Activated CD8-positive, alpha-beta memory T cell treated with anti-CD3 and anti-CD28 coated beads, Interleukin-2, amount 50 U/mL, for 4 hours (primary cell): Measurements from ENCODE around the gene TRIM52.
A peak's percentile ranks its signal among the peaks of the same experiment; 100 is the strongest.
"Not testable (repeated sequence)": the region's sequence is repeated elsewhere in the genome, so short reads cannot be mapped to it uniquely, and the experiment has no call there.

Experiments used
- DNase-seq: peaks from one replicate; pipeline ENCODE4 v3.0.0-alpha.2; 2020

The TRIM52 gene

DNA sequence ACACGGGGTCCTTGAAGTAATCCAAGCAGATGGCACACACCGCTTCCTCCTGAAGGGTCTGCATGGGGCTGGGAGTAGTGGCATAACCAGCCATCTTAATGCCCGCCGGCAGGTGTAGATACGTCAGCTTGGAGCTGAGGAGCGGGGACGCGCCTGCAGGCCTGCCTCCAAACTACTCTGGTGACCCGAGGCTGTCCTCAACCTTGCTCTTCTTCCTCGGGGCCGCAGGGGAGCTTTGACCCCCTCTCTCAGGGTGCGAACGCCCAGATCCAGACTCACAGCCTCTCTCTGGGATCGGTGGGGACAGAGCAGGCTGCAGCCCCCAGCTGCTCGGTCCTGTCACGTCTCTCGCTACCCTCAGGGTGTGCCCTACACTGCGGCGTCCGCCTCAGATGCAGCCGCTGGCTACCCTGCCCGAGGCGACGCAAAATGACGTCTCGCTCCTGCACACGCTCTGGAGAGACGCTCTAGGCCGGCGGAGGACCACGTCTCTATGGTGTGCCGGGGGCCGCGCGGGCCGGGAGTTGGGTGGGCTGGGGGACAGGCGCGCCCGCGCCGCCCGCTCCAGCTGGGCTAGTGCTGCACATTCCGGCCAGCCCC lies at the start of gene TRIM52:
Gene TRIM52 (minus strand): TSS at position 424 of the 600 bp plus-strand sequence. CDS start 330 bp downstream, at position 94.
- peak; percentile 90 for DNase-seq

GRCh38 chr5:181287331-181287730 lies 26.4 kb upstream of the TRIM52 start:
- DNase-seq: not testable (repeated sequence)

- not testable (repeated sequence) for DNase-seq
Measured at GRCh38 chr5:181285962-181286705, 25.2 kb upstream of the TRIM52 start.

- not testable (repeated sequence) for DNase-seq
Measured at GRCh38 chr5:181283841-181284755, 23.2 kb upstream of the TRIM52 start.

GRCh38 chr5:181283347-181283746 lies 22.4 kb upstream of the TRIM52 start:
- no peak for DNase-seq

DNA sequence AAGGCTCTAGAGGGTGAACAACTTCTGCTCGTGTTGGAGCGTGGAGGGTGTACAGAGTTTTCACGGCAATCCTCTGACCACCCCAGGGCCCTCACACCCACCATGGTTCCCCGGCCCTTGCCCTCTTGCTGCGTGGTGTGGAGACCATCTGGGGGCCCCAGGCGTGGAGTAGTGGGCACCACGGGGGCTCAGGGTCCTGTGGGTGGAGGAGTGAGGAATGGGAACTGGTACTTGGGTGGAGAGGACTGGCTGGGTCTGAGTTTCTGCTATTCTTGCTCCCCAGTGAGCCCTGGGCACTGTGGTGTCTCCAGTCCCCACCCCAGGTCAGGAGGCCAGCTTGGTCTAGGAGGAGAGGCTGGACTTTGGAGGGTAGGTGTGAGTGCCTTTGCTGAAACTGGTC lies 21.9 kb upstream of the TRIM52 start:
- no peak for DNase-seq

GRCh38 chr5:181282415-181282814 lies 21.5 kb upstream of the TRIM52 start:
- not testable (repeated sequence) for DNase-seq

GRCh38 chr5:181281984-181282316 lies 21.0 kb upstream of the TRIM52 start:
- DNase-seq: no peak

DNA sequence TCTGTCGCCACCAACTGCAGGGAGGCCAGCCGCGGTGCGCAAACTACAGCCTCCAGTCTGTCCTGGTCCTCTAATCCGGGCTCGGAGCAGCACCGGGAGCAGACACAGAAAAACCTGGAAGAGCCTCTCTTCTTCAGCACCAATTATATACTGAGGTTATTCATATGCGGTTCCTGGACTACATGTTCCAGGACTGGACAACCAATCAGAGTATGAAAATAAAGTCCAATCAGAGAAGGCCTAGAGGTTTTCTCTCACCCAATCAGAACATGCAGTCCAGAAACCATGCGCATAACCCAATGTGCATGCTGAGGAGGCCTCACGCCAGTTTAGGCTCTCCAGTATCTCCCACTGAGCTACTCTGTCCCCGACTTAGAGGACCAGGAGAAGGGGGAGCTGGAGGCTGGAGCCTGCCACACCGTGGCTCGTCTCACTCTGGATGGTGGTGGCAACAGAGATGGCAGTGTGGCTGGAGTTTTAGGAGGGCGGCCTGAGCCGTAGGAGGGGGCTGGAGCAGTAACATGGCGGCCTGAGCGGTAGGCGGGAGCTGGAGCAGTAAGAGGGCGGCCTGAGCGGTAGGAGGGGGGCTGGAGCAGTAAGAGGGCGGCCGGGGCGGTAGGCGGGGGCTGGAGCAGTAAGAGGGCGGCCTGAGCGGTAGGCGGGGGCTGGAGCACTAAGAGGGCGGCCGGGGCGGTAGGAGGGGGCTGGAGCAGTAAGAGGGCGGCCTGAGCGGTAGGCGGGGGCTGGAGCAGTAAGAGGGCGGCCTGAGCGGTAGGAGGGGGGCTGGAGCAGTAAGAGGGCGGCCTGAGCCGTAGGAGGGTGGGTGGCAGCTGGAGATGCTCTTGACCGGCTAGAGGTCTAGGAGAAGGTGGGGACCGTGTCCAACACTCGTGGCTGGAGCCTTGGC lies 20.4 kb upstream of the TRIM52 start:
- DNase-seq: no peak

GRCh38 chr5:181280251-181280762 lies 19.4 kb upstream of the TRIM52 start:
- no peak for DNase-seq

GRCh38 chr5:181273433-181273744 lies 12.4 kb upstream of the TRIM52 start:
- not testable (repeated sequence) for DNase-seq

DNA sequence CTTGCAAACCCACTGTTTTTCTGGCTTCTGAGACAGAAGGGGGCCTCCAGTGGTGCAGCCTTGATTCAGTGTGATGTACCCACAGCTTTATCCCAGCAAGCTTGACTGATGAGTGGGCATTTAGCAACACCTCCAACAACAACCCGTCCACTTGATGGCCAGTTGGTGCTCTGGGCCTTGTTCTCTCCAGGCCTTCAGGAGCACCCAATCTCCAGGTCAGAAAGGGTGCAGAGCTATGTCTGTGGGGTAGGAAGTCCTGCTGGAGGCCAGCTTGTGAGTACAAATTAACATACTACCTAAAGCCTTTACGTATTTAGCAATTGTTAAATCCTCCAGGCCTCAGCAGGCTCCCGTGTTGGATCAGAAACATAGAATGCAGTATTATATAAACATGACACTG lies 10.1 kb upstream of the TRIM52 start:
- no peak for DNase-seq

DNA sequence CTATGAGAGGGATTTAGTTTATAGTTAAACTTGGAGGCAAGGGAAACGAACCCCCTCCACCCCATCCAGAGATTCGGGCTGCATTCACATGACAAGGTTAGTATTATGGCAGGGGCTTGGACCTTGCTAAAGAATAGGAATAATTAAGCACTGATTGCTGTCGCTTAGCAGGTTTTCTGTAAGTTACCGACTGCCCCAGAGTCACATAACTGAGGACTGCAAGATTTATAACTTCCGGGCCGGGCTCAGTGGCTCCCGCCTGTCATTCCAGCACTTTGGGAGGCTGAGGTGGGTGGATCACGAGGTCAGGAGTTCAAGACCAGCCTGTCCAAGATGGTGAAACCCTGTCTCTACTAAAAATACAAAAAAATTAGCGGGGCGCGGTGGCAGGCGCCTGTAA lies 7.0 kb upstream of the TRIM52 start:
- not testable (repeated sequence) for DNase-seq

- DNase-seq: not testable (repeated sequence)
Measured at GRCh38 chr5:181267291-181267904, 6.5 kb upstream of the TRIM52 start.

DNA sequence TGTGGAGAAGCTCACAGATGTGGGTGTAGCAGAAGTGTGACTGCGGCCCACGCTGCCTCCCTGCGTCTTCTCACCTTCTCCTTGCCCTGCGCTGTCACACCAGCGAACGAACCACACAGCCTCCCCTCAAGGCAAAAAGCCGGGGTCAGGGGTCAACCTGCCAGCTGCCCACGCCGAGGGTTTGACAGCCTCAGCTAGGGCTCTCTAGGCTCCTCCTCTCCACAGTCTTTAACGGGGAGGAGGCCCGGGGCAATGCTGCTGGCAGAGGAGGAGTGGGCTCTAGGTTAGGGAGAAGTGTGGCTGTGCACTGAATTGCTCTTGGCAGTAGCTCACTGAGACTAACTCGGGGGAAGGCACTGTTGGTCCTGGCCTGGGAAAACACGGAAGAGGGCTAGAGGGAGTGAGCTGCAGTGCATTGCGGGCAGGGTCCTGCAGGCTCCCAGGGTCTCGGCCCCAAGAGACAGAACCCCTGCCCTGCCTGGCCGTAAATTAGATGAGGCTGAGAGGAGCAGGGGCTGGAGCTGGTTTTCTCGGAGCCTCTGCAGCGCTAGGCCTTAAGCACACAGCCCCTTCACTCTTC lies 4.2 kb upstream of the TRIM52 start:
- peak; percentile 53 for DNase-seq

- DNase-seq: no peak
Measured at GRCh38 chr5:181263633-181264032, 2.7 kb upstream of the TRIM52 start.

GRCh38 chr5:181261320-181262049 lies 542 bp upstream of the TRIM52 start:
- DNase-seq: peak; percentile 67

- no peak for DNase-seq
Measured at GRCh38 chr5:181259974-181260719, 796 bp downstream of the TRIM52 start.

- DNase-seq: no peak
Measured at GRCh38 chr5:181259283-181259682, 1.7 kb downstream of the TRIM52 start.

- no peak for DNase-seq
Measured at GRCh38 chr5:181258576-181258975, 2.4 kb downstream of the TRIM52 start.
